B cell (primary cell): ENCODE data around the gene NKAIN2.

Source experiments
- CTCF ChIP-seq: fragments of 200-600 bp; IDR thresholded peaks from one replicate; pipeline ENCODE4 v1.8.0; 2022; ENCODE audit warnings: antibody characterized with exemption, mild to moderate bottlenecking
- EZH2 ChIP-seq: IDR thresholded peaks from 2 replicates; pipeline ENCODE4 v1.6.1; 2012; ENCODE audit warnings: borderline replicate concordance, low read depth, mild to moderate bottlenecking, moderate library complexity, low read length; ENCODE audit not compliant: insufficient read depth, poor library complexity, severe bottlenecking

- TF ChIP-seq EZH2 (no peak), CTCF (no peak)
Measured at GRCh38 chr6:124052120-124052519, 248.5 kb downstream of the NKAIN2 start.
